GM18517 (cell line): ENCODE data around the gene KDM5A.

Experiments
- ATAC-seq: cut with Tn5 transposase; IDR thresholded peaks from one replicate; pipeline ENCODE4 v1.9.1; 2021; ENCODE audit warnings: mild to moderate bottlenecking, moderate library complexity; ENCODE audit not compliant: unreplicated experiment

KDM5A gene

DNA sequence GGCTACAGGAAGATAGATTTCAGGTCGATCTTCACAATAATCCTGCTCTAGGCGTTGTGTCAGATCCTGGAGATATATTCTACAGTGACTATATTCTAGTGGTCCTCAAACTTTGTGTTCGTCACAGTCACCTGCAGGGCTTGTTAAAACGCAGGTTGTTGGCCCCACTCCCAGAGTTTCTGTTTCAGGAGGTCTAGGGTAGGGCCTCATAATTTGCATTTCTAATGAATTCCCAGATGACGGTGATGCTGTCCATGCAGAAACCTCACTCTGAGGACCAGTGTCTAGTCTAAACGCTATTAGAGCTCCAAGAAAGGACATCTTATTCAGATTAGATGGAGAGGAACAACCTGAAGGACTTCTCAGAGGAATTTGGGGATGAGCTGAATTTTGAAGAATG, 113.3 kb downstream of the KDM5A start:
- ATAC-seq, result no peak

DNA sequence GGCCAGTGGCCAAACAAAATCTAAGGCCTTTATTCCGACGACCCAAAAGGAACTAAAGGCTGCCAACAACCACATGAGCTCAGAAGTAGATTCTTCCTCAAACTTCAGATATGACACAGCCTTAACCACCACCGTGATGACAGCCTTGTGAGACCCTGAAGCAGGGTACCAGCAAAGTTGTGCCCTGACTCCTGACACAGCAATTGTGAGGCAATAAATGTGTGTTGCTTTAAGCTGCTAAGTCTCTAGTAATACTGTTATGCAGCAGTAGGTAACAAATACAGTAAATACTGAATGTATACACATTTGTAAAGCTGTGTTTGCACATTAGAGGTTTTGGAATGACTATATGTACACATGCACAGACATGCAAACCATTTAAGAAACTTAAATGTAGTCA, 115.7 kb downstream of the KDM5A start:
- ATAC-seq, result no peak

DNA sequence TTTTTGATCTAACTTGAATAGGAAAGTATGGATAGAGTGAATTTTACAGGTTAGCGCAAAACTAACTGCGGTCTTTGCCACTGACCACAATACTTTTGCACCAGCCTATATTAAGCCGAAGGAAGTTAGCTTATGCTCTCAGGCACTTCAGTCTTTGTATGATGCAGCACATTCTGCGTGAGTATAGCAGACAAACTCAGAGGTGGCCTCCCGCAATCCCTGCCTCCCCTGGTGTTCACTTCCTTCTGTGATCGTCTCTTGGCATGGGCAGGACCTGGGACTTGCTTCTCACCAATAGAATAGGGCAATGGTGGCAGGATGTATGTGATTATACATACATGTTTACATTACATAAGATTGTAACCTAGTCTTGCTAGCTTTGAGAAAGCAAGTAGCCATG, 116.2 kb downstream of the KDM5A start:
- no peak for ATAC-seq

DNA sequence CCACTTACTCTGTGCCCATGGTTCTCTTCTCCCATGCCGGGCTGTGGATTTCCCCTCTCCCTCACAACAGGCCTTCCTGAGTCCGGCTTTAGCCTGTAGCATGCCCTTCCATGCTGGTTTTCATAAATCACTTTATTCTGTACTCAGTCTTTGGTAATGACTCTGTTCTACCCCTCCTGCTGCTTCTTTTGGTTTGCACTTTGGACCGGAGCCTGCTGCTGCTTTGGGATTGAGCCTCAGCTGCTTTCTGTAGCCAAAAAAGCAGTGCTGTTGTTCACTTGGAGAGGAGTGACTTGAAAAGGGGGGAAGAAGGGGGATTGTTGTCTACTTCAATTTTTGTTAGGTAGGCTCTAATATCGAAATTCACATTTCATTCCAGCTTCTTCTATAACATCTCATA, 118.0 kb downstream of the KDM5A start:
- ATAC-seq, result no peak

DNA sequence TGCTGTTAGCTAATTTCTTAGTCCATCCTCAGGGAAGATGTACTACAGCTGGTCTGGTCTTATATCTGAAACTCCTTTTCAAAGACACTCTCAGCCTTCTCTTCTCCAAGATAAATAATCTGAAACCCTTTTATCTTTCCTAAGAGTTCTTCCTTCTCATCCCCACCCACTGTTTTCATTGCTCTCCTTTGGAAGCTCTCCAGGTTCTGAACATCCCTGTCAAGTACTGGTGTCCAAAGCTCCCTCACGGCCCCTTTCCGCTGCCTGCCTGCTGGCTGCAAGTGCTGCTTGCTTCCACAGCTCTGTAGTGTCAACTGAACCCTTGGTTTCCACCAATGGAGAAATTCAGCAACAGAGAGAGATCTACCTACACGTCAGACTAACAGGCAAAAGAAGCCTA, 119.9 kb downstream of the KDM5A start:
- ATAC-seq, result no peak

DNA sequence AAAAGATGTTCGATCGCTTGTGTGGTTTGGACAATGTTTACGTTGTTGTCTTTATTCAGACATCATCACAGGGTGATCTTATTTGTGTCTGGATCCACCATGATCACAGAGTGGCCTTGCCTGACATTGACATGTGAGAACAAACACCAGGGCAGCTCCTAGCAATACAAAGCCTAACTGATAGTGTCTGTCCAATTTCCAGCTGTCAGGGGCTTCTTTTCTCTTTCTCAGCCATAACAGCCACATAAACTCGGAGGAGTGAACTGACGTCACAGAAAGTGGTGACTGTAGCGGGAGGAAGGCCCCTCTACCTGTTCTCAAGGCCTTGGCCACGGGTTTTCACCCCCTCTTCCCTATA, 120.7 kb downstream of the KDM5A start:
- ATAC-seq, result no peak

DNA sequence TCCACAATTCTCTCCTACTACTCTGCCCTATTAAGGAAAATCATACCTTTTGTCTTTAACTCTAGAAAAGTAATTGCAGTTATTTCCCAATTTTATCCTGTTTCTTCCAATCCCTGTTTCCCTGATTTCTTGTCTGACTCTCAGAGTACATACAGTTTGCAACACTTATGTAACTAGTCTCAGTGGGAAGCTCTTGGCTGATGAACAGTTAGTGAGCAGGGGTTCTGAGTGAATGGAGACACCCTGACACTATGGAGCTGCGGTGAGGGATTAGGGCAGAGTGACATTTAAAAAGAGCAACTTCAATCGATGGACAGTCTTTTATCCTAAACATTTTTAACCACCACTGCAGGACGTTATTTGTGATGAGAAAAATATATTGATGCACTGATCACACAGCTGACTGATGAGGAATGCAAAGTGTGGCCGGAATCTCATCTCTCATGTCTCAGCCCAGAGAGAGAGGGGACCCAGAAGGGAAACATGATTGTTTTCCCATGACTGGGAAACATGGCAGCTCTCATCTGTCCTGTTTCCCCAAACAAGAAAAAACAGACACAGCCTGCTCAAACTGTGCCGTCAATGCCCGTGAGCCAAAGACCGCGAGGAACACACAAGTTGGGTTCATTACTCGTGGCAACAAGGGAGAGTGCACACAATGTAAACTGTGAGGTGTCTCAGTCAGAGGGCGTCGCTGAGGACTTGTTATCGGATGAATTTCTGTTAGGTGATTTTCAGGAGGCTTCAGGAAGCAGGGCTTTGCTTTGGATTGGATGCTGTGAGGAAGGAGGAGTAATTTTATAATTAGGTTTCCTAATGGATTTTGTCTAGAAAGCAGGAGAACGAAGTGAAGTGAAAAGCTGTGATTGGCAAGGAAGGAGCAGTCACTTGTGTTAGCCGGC, 121.3 kb downstream of the KDM5A start:
- ATAC-seq, result no peak

DNA sequence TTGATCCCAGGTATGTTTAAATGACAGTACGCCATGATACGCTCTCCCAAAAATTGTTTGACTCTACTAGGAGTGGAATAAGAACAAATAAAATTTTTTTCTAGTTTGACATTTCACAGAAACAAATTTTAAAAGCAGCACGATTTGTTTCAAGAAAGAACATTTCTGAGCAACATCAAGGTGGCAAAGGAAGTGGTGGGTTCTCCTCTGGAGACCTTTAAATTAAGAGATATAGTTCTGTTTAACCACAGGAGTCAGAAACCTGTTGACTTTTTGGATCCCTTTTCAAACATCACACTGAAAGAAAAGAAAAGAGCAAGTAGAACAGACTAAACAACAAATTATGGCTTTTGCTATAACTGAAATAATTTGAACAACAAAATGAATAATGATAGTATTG, 124.0 kb downstream of the KDM5A start:
- ATAC-seq, result no peak

DNA sequence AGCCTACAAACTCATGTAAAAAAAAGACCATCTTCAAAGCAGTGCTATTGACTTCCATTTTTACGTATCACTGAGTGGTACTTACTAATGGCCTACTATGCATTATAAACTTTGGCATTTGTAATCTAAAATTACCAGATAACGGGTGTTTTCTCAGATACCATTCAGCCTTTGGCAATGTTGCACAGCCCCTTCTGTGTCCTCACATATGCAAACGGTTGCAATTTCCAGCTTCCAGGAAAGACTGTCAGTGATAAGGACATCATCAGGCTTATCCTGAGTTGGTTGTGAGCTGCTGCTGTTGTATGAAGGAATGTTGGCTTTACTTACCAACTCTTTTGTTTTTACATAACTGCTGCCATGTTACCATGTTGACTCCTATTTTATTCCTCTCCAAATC, 124.9 kb downstream of the KDM5A start:
- ATAC-seq, result no peak

DNA sequence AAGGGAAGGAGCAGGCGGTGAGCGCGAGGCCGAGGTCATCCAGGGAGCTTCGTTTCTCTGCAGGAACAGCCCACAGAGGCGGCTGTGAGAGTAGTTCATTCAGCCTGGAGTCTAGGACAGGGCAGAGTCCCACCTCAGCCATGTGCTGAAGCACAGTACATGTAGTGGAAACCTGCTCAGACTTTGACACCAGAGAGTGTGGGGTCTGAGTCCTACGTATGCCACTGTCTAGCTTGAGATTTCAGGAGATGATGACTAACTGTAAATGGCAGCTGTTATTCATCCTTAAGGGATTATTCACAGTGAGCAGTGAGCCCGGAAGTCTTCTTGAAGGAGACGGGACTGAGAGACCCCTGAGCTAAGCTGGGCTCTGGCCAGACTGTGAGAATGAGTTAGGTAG, 125.5 kb downstream of the KDM5A start:
- no peak for ATAC-seq

DNA sequence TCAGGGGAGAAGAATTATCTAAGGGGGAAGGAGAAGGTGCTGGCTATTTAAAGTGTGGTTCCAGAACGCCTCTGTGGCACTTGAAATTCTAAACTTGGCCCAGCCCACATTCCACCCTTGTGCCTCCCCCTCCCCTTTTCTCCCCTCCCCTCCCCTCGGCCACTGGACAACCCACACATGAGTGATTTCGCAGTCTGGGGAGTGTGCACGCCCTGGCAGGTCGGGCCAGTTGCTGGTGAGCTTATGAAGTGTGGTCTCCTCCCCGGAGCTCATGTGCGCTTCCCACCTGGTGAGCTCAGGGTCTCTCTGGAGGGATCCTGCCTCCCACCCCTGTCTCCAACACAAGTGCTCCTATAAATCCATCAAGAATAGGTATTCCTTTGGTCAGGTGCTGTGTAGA, 126.3 kb downstream of the KDM5A start, which contains the start of gene SLC6A13:
Gene SLC6A13, minus strand, starts transcription at position 20 of the 400 bp plus-strand sequence. CDS start 2,784 bp downstream, outside the sequence.
- ATAC-seq, result no peak

DNA sequence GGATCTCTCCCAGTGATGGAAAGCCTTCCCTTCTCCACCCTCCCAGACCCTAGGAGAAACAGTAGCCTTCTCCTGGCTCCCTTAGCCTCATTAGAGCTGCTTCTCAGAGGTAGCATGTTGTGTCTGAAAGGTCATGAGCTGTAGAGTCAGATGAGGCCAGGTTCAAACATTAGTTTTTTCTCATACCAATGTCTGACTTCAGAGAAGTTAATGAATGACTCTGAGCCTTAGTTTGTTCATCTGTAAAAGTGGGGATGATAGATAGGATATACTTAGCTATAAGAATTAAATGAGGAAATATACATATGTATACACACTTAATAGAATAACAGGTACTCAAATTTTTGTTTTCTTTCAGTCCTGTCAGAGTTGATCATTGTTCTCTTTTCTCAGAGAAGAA, 127.0 kb downstream of the KDM5A start:
- ATAC-seq, result no peak

DNA sequence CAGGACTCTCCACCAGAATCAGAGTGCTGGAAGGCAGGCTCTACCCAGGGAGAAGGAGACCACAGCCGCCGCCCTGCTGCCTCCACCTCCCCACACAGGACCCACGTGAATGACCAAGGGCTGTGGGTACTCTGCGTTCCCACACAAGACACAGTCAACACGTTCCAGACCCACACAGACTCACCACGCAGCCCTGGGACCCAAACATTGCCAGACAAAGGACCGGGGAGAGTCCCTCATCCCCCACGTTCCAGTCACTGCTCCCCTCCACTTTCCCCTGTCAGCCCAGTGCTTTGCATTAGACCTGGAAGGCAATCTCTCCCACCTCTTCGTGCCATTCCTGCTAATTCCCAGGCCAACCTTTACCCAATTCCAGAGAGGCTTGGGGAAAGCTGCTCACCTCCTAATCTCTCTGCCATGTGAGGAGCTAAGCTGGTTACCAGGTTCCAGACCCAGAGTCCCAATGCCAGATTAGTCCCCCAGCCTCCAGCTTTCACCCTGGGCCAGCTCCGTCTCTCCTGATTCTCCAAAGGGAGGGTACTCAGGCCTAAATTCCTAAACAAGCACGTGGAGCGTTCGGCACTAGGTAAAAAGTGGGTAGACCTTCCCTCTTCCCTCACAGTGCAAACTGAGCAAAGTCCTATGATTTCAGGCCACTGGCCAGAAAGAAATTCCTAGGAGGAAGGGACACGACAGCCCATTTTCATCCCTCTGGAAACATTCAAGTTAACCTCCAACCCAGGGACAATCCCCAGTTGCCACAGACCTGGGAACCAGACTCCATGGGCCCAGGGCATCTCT, 131.4 kb downstream of the KDM5A start:
- ATAC-seq, result no peak

DNA sequence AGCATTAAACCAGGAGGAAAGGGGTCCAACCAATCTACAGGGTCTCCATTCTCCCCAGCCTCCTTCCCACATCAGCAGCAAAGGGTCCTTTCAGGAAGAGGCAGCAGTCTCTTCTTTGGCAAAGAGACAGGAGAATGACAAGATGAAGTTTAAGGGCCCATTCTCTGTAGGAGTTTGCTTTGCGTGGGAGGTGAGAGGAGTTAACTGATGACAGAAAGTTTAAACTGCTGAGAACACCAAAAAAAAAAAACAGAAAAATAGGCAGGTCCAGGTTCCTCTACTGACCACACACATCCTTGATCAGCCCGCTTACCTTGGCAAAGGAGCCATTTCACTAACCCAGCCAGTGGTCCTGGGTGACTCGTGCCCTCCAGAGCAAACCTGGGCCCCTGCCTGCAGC, 132.2 kb downstream of the KDM5A start:
- no peak for ATAC-seq

DNA sequence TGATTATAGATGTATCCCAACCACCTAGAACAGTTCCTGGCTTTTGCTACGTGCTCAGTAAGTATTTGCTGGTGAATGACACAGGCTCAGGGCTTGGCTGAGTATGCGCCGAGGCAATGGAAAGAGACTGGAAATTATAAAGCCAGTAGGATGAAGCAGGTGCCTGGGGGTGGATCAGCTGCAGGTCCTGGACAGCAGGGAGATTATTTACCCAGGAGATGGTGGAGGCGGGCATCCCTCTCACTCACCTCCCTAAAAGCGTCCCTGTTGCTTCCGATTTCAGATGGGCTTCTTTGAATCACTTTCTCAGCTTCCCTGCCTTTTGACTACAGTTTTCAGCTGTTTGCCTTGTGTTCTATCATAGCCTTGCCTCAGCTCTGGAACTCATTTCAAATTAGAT, 132.9 kb downstream of the KDM5A start:
- ATAC-seq, result no peak

DNA sequence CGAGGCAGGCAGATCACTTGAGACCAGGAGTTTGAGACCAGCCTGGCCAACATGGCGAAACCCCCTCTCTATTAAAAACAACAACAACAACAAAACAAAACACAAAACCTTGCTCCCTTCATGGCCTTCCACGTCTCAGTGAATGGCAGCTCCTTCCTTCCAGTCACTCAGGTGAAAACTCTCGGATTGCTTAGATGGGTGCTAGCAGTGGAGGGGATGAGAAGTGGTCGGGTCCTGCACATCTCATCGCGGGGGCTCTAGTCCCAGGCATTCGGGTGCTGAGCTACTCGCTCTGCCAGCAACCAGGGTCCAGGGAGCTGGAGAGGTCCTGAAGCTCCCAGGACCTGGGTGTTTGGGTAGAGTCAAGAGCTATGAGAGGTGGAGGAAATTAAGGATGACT, 134.2 kb downstream of the KDM5A start:
- no peak for ATAC-seq

DNA sequence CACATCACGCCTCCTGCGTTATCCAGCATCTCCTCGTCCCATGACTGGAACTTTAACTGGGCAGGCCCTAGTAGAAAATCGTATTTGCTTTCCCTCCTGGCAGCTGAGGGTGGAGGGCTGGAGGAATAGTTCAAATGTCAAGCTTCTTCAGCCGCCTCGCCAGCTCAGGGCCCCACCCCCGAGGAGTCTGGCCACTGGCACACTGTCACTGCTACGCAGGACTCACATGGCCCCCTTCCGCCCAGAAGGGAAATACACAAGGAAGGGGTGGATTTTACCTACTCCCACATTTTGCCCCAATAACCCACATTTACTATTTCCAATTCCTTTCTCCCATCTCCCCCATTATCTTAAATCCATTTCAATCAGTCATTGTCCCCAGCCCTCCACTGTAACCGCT, 135.1 kb downstream of the KDM5A start:
- ATAC-seq, result no peak

DNA sequence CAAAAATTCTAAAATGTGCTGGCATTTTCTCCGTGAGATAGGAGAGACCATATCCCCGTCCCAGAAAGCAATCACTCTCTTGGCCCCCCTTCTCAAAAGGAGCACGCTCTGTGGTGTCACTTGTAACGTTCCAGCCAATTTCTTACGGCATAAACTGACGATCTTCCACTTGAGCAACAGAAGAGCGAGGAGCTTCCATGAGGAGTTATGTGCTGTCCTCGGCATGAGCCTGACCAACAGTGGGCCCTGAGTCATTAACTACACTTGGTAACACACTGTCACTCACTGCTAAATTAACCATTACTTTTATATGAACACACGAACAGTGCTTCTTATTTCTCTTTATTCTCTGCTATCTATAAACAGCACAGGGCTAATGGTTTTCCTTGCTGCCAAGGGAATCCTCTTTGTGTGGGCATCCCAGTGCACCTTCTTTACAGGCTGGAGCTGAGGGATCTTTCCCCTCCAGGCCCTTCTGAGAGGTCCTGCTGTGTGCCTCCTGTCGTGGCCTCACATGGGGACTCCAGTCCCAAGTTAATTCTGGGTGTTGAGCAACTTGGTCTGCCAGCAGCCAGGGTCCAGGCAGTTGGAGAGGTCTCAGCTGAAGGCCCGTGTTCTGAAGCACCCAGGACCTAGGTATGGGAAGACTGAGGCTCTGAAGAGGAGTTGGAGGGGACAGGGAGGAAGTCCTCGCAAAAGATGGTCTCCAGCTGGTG, 135.8 kb downstream of the KDM5A start:
- ATAC-seq, result no peak

DNA sequence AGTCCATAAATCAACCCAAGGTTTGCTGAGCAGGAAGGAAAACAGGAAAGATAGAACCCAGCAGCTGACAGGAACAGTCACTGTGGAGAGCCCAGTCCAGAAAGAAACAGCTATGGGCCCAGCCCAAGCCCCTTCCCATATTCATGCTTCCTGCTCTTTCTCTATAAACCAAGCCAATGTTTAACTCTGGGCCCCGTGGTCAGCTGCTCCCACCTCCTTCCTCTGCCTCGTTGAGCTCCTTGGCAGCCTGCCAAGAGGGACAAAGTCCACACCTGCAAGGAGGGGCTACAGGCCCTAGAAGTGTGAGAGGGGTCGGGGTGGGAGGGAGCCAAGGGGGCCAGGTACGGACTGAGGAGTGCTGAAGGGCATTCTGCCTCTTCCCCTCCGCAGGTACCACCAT, 136.5 kb downstream of the KDM5A start:
- no peak for ATAC-seq

DNA sequence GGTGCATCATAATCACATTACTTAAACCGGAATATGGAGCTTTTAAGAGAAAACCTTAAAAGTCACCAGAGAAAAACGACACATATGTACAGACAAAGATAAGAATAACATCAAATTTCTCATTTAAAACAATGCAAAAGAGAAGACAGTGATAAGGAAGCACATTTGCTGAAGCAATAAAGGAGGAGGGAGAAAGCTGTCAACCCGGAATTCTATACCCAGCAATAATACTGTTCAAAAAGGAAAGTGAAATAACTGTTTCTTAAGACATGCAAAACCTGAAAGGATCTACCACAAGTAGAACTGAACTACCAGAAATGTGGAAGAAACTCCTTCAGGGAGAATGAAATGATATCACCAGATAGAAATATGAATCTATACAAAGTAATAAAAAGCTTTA, 141.8 kb downstream of the KDM5A start:
- no peak for ATAC-seq

DNA sequence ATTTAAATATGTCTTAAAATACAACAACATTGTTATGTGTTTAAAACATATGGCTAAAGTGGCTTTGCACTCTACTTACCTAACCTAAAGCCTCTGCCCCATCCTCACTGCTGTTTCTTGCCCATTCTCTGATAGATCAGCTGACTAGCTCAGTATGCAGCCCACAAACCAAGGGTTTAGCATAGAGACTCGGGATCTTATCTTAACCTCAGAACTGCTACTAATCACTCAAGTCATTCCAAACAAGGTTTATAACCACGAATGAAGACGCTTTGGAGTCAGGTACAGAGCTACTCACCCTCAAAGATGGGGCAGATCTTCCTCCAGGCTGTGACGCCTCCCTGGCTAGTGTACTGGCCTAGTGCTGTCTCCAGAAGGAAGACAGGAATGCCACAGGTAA, 145.7 kb downstream of the KDM5A start:
- no peak for ATAC-seq

DNA sequence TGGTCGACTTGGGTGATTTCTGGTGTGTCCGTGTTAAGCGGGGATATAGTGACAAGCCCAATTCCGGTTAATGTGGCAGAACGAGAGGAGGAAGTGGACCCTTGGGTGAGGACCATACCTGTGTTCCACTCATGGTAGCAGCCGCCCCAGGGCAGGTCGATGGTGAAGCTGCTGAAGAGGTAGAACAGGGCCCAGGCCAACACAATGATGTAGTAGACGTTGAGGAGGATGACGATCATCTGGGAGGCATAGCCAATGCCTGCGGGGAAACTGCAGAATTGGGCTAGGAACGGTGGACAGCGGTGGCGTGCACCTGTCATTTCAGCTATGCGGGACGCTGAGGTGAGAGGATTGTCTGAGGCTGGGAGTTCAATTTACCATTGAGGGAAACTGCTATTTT, 146.6 kb downstream of the KDM5A start:
- no peak for ATAC-seq
